ENCODE results near the gene EPPIN.

GRCh38 chr20:45496166-45496565, 51.0 kb downstream of the EPPIN start:
- TF ChIP-seq CTCF (conservative IDR thresholded peaks at IDR 0.05): no peak
- TF ChIP-seq ZFX (IDR thresholded peaks at IDR 0.05): no peak

All from C4-2B (cell line).